GM21717 (cell line): ENCODE data around the gene DNAJC17.

Experiments used
- ATAC-seq: cut with Tn5 transposase; IDR thresholded peaks from one replicate; pipeline ENCODE4 v1.9.1; 2021; ENCODE audit warnings: mild to moderate bottlenecking, moderate library complexity; ENCODE audit not compliant: unreplicated experiment

Gene DNAJC17

DNA sequence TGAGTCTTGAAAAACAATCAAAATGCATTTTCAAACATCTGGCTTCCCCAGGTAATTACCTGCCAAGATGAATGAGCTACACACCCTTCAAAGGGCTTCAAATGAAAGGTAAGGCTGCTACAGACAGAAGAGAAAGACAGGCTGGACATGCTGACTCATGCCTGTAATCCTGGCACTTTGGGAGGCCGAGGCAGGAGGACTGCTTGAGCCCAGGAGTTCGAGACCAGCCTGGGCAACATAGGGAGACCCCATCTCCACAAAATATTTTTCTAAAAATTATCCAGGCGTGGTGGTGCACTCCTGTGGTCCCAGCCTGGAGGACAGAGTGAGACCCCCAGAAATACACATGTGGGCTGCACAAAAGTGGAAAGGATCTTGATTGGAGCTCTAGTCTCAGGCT is 14.9 kb downstream of the DNAJC17 start:
- no peak for ATAC-seq

DNA sequence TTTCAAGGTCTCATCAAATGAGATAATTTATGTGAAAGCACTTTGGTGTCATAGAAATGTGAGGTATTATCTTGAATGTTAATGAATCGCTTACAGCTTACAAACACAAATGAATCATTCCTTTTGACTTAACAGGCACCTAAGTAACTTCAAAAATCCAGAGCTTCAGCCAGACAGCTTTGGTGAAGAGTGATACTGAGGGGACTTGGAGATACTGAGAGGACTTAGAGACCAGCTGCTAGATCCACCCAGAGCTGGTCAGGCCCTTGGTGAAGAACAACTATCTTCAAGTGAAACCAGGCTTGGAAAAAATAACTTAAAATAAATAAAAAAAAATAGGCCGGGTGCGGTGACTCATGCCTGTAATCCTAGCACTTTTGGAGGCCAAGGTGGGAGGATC is 16.6 kb downstream of the DNAJC17 start:
- no peak for ATAC-seq

DNA sequence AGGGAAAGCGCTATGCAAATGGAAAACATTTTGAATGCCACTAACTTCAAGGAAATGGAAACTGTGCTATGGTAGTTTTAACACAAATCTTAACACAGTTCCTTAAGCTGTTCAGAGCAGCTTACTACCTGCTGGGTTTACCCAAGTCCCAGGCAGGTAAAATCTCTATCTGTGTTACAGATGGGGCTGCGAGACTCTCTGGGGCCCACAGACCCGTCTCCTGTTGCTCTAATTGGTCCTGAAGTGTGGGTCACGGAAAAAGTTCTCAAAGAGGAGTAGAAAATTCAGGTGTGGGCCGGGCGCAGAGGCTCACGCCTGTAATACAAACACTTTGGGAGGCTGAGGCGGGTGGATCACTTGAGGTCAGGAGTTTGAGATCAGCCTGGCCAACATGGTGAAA is 17.3 kb downstream of the DNAJC17 start:
- no peak for ATAC-seq

DNA sequence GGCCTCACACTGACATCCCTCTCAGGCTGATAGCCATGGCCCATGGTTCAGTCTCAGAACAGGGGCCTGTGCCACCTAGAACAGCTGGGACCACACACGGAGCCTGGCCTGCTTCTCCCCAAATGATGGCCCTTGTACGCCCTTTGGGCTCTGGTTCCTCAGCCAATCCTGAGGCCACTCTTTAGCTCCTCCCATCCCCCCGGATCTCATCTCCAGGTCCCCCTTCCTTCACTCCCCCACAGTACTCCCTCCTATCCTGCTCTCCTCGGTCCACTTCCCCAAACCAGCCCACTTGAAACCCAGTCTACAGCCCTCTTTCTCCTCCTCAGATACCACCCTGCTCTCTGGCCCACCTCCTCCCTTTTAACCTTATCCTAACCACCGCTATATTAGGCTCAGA is 18.2 kb downstream of the DNAJC17 start:
- no peak for ATAC-seq

DNA sequence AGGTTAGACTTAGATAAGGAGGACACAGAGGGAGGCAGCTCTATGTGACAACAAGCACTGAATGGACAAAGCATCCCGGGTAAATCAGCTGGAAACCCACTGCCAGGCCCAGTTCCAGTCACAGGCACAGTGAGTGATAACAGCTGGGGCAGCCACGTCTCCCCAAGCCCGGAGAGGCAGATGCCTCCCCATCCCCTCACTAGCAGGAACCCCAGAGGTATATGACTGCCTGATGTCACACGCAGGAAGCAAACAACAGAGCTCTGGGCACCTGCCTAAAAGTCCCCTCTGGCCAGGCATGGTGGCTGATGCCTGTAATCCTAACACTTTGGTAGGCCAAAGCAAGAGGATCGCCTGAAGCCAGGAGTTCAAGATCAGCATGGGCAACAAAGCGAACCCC is 19.3 kb downstream of the DNAJC17 start:
- no peak for ATAC-seq

DNA sequence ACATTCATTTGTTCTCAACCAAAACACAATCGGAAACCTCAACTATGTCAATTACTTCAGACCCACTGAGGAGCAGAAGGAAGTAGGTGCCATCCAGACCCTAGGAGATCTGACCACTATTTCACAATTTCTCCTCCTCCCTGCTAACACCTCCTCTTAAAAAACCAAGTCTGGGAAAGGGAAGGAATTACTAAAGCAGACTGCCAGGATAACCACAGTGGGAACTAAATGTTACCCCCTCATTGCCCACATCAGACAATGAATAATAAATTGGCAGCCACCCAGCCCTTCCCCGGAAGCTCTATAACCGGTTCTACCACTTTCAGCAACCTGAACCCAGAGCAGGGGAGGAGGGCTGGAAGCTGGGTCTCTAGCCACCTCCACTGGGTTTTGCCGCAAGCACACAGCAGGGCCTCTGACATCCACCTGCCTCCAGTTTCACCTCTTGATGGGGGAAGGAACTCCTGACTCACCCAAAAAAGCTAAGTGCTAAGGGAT is 19.9 kb downstream of the DNAJC17 start:
- no peak for ATAC-seq

DNA sequence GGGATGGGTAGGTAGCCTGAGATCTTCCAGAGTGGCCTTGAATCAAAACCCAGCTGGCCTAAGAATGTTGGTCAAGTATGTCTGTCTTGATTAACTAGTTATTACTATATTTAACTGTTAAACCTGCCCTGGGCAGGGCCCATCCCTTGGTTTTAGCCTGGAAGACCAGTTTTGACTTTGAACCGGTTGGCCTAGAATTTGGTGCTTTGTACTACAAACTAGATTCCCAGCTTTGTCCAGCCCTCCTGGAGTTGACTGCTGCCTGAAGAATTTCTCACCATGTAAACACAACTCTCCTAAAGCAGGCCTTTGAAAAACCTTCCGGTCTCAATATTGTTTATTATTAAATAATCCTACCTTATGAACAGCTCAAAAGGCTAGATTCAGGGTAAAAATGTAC is 21.5 kb downstream of the DNAJC17 start:
- ATAC-seq, result no peak

DNA sequence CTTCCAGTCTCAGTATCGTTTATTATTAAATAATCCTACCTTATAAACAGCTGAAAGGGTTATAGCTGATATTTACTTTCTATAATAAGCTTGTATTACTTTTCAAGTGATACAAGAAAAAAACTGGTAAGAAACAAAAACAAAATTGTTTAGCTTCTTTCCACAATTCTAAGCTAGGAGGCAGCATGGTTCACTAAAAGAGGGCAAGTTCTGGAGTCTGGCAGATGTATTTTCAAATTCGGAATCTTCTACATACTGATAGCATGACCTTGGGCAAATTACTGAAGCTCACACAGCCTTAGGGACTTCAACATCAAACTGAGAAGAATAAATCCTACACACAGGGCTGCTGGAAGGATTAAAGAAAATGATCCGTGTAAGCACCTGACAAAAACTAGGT is 22.1 kb downstream of the DNAJC17 start:
- no peak for ATAC-seq

DNA sequence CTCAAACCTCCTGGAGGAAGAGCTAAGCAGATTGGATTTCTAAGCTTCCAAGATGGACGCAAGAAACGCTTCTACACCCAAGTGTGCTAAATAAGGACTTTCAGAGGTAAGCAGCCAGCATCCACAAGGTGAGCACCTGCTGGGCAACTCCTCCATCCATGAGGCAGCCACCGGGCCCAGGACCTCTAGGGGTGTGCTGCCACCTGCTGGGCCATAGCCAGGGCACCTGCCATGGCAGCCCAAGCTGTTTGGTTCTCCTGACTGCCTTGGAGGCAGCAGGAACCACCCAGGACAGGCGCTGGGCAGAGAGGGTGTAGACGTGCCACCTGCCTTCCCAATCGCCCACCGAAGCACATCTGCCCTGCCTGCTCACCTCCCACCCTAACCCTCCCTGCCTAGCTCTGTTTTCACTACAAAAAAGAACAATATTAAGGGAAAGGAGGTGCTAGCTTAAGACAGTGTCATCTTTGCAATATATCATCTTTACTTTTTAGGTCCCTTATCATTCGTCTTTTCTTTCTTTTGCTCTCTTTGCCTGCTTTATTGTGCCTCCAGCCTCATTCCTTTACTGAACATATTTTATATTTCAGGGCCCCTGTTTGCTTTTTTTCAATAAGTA is 24.6 kb downstream of the DNAJC17 start:
- ATAC-seq, result no peak

DNA sequence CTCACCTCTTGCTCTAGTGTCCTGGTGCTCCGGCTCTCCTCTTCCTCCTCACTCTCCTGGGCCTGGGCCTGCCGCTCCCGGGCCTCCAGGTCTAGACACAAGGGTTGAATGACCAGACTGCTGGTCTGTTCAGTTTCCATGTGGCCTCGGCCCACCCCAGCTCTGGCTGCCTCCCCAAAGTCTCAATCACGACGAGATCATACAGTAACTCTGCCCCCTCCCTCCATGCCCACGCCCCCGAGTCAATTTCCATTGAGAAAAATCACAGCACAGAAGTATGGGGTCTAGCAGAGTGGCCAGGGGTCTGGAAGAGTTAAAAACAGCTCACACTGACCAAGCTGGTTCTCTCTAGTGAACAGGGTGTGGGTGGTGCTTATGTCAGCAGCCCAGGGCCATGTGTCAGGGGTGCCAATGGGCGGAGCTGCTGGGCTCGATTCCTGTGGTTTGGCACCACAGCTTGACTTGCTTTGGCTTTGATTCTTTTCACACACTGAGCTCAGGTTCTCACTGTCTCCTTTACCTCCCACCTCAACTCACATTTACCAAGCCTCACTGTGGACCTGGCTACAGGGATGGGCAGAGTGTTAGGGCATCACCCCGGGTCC is 30.6 kb downstream of the DNAJC17 start:
- no peak for ATAC-seq

DNA sequence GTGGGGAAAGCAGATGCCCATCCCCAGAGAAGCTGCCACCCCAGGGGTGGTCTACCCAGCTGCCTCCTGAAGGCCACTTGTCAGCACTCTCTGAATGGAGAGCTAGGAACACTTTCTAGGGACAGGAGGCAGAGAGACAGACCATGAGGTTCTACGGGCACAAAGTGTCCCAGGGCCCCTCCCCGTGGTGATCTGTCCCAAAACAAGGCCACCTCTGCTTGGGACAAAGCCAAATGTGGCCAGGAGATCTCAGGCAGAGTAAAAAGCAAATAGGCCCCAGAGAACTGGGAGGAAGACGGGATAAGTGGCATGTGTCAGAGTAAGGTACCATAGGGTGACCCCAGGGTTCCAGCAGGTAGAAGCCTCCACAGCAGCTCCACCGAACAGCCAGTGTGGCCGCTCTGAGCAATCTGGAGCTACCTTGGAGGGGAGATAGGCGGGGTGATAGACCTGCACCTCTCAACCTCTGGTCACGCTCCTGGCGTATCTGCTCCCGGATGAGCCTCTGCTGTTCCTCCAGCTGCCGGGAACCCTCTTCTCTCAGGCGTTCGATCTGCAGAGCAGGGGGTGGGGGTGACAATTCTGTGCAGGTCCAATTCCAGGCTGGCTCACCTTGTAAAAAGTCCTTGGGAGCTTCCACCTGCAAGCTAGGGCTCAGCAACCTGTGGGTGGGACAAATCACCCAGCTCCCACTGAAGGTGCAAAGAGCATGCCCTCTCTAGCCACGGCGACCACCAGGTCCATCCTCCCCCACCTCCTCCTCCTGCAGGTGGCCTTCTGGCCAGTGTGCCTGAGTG is 31.3 kb downstream of the DNAJC17 start:
- ATAC-seq, result no peak

DNA sequence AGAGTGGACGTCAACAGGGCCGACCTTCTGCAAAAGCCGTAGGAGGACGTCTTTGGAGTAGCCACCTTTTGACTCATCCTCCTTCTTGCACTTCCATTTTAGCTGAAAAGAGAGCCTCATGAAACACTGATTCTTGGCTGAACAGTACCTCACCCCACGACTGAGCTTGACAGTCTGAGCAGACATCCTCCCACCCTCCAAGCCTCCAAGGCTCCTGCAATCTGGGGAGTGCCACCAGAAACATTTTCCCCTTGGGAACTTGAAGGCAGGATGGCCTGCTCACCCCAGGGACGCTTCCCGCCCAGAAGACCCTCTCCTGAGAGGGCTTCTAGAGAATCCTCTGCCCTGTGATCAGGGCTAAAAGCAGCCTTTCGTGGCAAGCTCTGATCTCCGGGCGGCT is 32.3 kb downstream of the DNAJC17 start:
- ATAC-seq, result no peak

DNA sequence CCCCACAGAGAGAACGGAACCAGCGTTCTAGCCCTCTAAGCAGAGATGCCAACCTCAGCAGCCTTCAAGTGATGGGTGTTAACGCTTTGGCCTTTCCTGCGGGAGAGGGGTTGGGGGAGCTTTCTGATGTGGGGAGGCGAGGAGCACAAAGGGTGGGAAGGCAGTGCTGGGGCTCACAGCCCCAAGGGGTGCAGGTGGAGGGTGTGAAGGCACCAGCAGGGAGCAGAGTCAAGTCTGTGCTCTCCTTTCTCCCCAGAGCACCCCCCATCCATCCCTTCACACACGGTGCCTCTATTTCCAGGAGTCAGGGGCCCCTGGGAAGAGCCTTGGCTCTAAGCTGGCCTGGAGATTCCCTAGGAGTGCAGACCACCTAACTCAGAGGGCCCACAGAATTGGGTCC is 33.4 kb downstream of the DNAJC17 start:
- ATAC-seq, result no peak

DNA sequence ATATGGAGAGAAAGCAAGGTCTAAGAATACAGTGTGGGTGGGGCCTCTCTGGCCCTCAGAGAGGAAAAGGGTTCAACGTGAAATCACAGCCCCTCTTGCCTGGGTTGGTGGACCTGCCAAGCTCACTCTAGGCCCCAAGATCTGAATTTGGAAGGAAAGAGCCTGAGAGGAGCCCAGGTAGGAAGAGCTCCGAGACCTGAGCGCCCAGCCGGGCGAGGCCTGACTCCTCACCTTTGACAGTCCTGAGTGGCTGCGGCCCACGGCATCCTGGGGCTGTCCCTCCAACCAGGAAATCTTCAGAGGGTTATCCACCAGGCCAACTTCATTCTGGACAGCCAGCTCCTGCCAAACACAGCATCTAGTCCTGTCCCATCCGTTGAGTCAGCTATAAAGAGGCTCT is 33.8 kb downstream of the DNAJC17 start:
- no peak for ATAC-seq

DNA sequence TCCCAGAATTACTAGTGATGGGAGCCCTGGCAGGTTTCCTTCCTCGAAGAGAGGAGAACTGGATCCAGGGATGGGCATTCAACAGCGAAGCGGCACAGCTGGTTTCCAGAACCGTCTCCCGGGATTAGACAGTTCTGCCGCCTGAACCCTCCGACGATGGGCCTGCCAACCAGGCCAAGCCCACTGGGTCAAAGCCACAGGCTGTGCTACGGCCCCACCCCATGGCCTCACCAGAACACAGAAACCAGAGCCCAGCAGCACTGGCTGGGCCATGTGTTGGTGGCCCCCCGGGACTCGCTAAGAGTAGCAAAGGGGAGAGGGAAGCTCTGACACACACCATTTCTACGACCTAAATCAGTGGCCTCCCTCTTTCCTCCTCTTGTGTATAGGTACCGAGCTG is 35.3 kb downstream of the DNAJC17 start:
- ATAC-seq, result no peak

DNA sequence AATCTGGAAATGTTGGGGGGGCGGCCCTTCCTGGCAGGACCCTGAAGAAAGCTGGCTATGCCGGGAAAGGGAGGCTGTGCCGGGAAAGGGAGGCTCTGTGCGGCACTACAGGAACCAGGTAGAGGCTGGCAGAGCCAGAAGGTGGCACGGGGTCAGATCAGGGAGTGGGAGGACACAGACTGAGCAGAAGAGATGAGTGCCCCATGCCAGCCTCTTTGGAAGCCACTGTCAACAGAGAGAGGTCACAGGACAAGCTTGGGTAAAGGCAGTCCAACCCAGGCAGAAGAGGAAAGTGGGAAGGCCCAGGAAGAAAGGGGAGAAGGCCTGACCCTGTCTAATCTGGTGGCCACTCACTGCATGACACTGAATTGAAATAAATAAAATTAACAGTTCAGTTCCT is 36.0 kb downstream of the DNAJC17 start:
- no peak for ATAC-seq

DNA sequence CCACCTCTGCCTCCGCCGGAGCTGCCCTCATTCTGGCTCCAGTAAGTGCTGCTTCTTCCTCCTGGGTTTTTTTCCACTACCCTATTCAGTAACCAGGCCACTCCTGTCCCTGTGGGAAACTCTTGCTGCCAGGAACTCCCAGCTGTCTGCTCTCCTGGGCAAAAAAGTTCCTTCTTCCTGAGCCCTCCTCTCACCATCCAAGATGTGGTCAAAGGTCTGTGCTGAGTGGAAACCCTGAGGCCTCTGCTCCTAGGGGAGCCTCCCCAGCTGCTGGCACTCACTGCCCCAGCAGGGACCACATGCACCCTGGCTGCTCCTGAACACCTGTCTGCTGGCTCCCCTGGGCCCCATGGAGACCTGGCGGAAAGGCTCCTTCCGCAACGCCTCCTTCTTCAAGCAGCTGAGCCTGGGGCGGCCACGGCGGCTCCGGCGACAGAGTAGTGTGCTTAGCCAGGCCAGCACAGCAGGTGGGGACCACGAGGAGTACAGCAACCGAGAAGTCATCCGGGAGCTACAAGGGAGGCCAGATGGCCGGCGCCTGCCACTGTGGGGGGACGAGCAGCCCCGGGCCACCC is 37.0 kb downstream of the DNAJC17 start:
- no peak for ATAC-seq

DNA sequence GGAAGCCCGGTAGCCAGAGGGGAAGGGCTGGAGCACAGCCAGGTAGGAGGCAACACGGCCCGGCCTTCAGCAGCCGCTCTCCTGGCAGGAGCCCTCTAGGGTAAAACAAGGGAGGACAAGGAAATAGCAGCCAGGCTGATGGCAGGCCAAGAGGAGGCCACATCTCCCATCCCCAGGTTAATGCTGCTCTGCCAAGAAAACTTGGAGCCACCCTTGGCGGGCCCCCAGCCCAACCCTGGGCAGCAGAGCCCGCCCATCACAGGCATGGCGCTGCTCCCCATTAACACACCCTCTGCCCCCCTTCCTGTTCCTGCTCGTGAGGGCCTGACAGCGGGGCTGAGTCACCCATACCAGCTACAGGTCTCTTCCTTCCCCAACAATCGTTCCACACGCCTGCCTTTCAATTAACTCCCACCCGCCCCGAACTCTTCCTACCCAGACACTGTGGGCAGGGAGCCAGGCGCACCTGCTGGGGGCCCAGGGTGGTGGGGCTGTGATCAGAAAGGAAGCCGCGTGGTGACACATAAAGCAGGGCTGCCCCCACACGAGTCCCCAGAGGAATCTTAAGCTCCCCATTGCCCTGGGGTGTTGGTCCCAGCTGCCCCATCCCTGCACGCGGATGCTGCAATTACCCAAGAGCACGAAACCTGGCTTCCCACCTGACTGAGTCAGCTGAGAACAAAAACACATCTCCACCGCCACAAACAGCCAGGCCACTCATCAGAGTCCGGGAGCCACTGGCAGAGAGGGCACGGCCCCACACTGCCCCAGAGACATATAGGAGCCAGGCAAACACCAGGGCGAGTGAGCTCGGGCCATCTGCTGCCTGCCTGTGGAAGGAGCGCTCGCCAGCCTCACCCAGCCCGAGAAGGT is 37.8 kb downstream of the DNAJC17 start, which contains the start of gene C15orf62:
Gene C15orf62, plus strand, starts transcription at position 707 of the 873 bp plus-strand sequence. CDS start 516 bp downstream, outside the sequence.
- ATAC-seq, result no peak

DNA sequence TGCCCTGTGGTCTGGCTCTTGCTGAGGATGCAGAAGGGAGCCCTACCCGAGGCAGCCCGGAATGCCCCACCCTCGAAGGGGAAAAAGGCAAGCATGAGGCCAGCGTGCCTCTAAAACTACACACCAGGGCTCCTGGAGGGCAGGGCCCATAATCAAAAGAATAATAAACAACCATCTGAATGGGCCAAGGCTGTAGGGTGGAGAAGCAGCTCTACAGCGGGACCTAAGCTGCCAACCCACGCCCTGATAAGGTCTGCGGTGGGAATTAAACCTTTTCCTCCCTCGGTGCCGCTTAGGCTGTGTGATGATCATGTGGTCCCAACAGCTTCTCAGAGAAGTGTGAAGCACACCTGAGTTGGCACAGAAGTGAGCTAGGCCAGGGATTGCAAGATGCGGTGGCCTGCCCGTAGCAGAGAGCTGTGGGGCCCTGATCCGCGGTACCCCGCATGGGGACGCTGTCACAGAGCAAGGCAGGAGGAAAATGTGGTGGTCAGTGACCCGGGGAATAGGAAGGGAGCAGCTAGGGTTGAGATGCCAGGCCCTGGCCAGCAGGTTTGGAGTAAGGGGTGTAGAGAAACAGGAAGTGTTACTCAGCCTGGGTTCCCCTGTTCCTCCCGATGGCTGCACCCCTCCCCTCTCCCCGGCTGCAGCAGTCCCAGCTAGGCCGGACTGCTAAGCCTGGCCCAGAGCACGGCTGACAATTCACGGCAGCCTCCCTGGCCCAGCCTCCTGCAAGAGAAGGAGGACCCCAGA is 38.6 kb downstream of the DNAJC17 start:
- no peak for ATAC-seq
